ENCODE data around the gene RAB30.

DNA sequence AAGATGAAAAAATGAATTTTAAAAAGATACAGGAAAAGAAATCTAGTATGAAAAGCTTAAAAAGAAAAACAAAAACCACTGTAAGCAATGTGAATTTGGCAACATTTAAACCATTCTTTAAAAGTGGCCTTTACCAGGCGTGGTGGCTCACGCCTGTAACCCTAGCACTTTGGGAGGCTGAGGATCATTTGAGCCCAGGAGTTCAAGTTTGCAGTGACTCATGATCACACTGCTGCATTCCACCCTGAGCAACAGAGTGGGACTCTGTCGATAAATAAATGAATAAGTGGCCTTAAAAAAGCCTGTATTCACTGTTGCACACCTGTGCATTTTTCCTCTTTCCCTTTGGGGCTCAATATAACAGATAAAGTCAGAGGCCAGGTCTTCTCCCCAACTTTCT lies 69.2 kb downstream of the RAB30 start:
- TF ChIP-seq CTCF (IDR thresholded peaks at IDR 0.05; ENCODE audit: insufficient read depth, low read length, poor library complexity, severe bottlenecking) (no peak), EZH2phosphoT487 (conservative IDR thresholded peaks at IDR 0.05; ENCODE audit: low read length) (no peak)
